Iris pigment epithelial cell (primary cell): ENCODE results near the gene TINAGL1.
A peak's percentile ranks its signal among the peaks of the same experiment; 100 is the strongest.

Experiments used
- DNase-seq: peaks from one replicate; pipeline ENCODE4 v3.0.0-alpha.2; 2011; ENCODE audit warnings: low read depth

The TINAGL1 gene

DNA sequence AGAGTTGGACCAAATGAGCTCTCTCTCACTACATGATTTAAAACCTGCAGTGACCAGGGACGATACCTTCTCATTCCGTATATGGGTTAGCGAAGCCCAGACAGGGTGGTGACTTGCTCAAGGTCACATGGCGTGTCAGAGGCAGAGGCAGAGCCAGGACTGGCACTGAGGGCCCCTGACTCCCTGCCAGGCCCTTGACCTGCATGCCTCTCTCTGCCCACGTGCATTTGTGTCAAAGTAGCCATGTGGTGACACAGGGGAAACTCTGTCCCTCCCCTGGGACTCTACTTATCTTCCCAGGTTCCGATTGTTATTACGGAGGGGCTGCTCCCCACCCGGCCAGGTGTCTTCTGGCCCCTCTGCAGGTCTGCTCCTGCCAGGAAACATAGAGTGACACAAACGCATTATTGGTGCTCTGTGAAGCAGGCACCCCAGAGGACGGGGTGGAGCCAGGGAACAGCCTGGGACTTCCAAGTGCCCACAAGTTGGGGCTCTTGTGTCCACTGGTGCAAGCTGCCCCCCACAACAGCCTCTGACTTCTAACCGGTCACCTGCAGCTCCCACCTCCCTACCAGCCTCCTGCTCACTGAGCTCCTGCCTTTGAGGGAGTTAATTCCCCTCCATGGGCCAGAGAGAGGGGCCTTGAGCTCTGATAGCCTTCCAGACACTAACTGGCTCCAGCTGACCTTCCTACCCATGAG, 7.3 kb upstream of the TINAGL1 start:
- no peak for DNase-seq

- DNase-seq = no peak
These were observed 6.6 kb upstream of the TINAGL1 start for GRCh38 chr1:31569596-31570173.

DNA sequence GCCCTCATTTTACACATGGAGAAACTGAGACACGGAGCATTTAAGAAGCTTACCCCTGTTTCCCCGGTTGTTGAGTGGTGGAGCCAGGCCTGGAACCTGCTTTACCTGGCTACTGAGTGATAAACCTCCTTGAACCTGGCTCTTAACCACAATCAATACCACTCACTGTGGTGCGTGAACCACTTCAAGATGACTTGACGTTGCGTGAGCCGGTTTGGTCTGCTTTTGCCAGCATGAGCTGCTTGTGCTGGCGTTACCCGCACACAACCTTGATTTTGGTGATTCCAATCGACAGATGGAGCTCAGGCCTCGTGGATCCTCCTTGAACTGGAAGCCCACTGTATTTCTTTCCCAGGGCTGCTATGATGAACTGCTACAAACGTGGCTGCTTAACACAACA, 6.1 kb upstream of the TINAGL1 start:
- no peak for DNase-seq

GRCh38 chr1:31570906-31571305, 5.4 kb upstream of the TINAGL1 start:
- peak; percentile 73 for DNase-seq

DNA sequence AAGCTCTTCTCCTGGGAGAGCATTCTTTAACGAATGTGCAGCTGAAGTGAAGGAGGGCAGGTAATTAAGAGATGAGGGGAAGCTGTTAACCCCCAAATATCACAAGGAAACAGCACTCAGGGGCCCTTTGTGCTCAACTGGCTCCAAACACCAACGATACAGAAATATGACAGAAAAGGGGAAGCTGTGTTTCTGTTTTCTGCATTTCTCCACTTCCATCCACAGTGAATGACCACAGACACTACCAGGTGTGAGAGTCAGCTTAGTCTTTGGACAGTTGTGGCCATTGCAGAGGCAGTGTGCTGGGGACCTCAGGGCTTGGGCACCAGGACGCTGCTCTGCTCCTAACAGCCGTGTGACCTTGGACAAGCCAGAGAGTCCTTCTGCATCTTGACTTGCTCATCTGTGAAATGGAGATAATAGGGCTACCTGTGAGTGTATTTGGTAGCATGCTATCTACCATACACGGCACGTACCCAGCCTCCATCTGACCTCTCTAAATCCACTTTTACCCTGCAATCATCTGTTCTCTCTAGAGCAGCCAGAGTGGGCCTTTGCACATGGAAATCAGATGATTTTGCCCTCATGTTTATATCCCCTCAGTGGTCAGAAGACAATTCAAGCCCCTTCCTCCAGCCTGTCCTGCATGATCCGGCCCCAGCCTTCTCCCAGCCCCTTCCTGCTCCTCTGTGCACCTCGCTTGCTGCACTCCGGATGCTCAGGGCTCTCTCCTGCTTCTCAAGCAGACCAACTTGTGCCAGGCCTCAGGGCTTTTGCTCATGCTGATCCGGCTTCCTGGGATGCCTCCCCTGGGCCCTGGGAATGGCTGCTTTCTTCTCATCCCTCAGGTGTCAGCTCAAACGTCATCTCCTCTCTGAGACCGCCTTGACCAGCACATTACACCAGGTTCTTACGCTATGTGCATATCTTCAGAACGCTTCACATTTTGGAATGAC, 4.7 kb upstream of the TINAGL1 start:
- DNase-seq = no peak

GRCh38 chr1:31572323-31573104, 3.8 kb upstream of the TINAGL1 start:
- DNase-seq = peak; percentile 58

- no peak for DNase-seq
These were observed 3.1 kb upstream of the TINAGL1 start for GRCh38 chr1:31573261-31573660.

- DNase-seq = no peak
These were observed 1.5 kb upstream of the TINAGL1 start for GRCh38 chr1:31574749-31575368.

- no peak for DNase-seq
These were observed 760 bp upstream of the TINAGL1 start for GRCh38 chr1:31575369-31576140.

DNA sequence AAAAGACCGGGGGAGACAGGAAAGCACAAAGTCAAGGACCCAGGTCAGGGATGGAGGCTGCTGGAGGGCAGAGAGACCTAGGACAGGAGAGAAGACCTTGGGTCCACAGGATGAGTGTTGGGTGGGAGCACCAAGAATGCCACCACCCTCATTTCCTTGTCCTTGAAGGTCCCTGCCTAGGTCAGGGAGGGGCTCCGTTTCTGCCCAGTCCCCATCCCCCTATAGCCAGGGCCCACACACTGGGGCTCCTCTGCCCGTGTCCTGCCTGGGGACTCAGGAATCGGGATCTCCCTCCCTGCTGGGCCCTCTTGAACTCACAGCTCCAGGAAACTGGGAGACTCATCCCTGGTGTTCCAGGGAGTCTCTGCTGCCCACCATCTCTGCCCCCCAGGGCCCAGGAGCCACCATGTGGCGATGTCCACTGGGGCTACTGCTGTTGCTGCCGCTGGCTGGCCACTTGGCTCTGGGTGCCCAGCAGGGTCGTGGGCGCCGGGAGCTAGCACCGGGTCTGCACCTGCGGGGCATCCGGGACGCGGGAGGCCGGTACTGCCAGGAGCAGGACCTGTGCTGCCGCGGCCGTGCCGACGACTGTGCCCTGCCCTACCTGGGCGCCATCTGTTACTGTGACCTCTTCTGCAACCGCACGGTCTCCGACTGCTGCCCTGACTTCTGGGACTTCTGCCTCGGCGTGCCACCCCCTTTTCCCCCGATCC, 584 bp downstream of the TINAGL1 start:
- DNase-seq = no peak

DNA sequence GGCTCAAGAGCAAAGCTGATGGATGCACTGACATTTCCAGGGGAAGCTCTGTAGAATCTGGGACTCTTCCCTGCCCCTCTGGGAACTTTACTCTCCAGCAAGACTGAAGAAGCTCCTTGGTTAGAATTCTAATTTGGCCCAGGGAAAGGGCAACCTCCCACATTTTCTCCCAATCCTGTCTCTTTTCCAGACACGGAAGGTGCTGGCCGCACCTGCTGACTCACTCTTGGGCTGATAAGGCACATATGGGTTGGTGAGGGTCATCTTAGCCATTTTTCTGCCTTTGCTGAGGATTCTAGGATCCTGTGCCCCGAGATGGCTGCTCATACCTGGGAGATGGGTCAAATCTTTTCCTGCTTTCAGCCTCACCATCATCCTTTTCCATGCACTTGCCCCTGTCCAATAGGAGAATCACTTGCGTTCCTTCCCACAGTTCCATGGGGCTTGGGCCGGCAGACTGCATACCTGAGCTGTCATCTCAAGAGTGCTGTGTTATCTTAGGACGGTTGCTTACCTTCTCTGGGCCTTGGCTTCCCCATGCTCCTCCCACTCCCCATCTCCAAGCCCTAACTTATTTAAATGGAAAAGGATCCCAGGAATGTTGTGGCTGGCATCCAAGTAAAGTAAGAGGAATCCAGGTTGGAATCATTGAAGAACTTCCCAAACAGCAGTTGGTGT, 1.3 kb downstream of the TINAGL1 start:
- DNase-seq = no peak

- DNase-seq = no peak
These were observed 3.1 kb downstream of the TINAGL1 start for GRCh38 chr1:31579374-31579773.

DNA sequence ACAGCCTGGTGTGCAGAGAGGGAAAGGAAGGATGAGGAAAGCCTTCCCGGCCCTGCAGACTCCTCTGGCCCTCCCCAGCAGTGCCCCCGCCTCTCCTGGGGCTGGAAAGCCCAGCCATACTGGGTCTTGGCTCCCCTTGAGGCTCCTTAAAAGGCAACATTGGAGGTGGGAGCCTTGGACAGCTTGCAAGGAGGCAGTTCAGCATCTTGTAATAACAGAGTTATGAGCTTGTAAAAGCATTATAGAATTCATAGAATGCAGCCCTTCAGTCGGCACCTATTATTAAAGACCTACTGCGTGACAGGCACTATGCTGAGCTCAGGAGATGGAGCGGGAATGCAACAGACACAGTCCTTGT, 4.2 kb downstream of the TINAGL1 start:
- DNase-seq = no peak

GRCh38 chr1:31580891-31581603, 4.7 kb downstream of the TINAGL1 start:
- no peak for DNase-seq

DNA sequence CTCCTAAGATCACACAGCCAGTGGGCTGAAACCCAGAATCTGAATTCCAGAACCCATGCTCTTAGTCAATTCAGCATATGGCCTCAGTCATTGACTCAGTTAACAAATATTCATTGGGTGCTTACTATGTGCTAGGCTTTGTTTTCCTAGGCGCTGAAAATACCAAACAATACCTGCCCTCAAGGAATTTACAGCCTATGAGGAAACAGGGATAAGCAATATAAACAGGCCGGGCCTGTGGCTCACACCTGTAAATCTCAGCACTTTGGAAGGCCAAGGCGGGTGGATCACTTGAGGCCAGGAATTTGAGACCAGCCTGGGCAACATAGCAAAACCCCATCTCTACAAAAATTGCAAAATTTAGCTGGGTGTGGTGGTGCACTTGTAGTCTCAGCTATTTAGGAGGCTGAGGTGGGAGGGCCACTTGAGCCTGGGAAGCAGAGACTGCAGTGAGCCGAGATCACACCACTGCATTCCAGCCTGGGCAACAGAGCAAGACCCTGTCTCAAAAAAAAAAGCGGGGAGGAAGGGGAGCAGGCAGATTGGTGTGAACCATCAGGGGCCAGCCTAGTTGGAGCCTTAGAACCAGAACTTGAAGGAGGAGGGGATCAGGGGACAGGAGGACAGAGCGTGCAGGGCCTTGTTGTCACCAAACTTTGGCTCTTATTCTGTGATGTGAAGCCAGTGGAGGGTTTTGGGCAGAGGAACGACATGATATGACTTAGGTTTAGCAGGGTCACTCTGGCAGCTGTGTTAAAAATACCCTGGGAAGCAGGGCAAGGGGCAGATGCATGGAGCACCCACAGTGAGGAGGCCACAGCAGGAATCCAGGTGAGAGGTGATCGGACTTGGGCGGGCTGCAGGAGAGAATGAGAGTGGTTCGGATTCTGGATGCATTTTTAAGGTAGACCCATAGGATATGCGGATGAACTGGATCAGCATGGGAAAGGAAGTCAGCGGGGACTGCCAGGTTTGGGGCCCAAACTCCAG, 5.8 kb downstream of the TINAGL1 start:
- DNase-seq = no peak

GRCh38 chr1:31583082-31583994, 7.0 kb downstream of the TINAGL1 start:
- DNase-seq = no peak
